Activated CD4-positive, alpha-beta memory T cell treated with anti-CD3 and anti-CD28 coated beads, Interleukin-2, amount 10 ng/mL, durations not matched to agents 7 days and 5 days (primary cell): Measurements from ENCODE around the gene PDLIM5. TPM values are rescaled to one million over a fixed set of nuclear protein-coding genes. Genes with fewer than 3 reads are reported as not detected.
"Not testable (repeated sequence)": the region's sequence is repeated elsewhere in the genome, so short reads cannot be mapped to it uniquely, and the experiment has no call there.

Experiments
- CTCF ChIA-PET: fragments of 350-600 bp; sonication (Branson Sonifier 250); formaldehyde crosslinking; loops from one replicate; lab custom pipeline; 2021; ENCODE audit warnings: antibody characterized with exemption, inconsistent platforms; lab: Charles Lee
- POLR2A ChIA-PET: fragments of 350-600 bp; sonication (Branson Sonifier 250); formaldehyde crosslinking; loops from one replicate; lab custom pipeline; 2021; ENCODE audit warnings: antibody characterized with exemption; lab: Charles Lee
- DNase-seq: peaks from one replicate; pipeline ENCODE4 v3.0.0-alpha.2; 2020
- H3K27ac Mint-ChIP-seq: one replicate; pipeline ENCODE4 v1.8.0; 2021; ENCODE audit warnings: mild to moderate bottlenecking, mixed read lengths
- H3K27me3 Mint-ChIP-seq: one replicate; pipeline ENCODE4 v1.8.0; 2021; ENCODE audit warnings: mixed read lengths
- H3K36me3 Mint-ChIP-seq: one replicate; pipeline ENCODE4 v1.8.0; 2021; ENCODE audit warnings: low read depth, mixed read lengths
- H3K4me1 Mint-ChIP-seq: one replicate; pipeline ENCODE4 v1.8.0; 2021; ENCODE audit warnings: mixed read lengths
- H3K4me3 Mint-ChIP-seq: one replicate; pipeline ENCODE4 v1.8.0; 2021; ENCODE audit warnings: mild to moderate bottlenecking, mixed read lengths
- H3K9me3 Mint-ChIP-seq: one replicate; pipeline ENCODE4 v1.8.0; 2021; ENCODE audit warnings: mixed read lengths
- total RNA-seq, 2 experiments: library from RNA; stranded (reverse); gene quantifications; one replicate each; pipeline ENCODE4 v1.2.3, GENCODE V29; 2021

The PDLIM5 gene
- total RNA-seq, 2 experiments from 2014 or later: 24.0 to 24.9 TPM

- H3K27ac Mint-ChIP-seq, H3K27me3 Mint-ChIP-seq, H3K4me3 Mint-ChIP-seq, DNase-seq, H3K36me3 Mint-ChIP-seq, POLR2A ChIA-PET, H3K9me3 Mint-ChIP-seq, CTCF ChIA-PET, H3K4me1 Mint-ChIP-seq: not testable (repeated sequence)
Measured at GRCh38 chr4:94556047-94556446, 104.3 kb downstream of the PDLIM5 start.

GRCh38 chr4:94557632-94558031, 105.9 kb downstream of the PDLIM5 start:
- H3K27ac Mint-ChIP-seq, H3K4me3 Mint-ChIP-seq, H3K9me3 Mint-ChIP-seq, CTCF ChIA-PET, DNase-seq, H3K4me1 Mint-ChIP-seq, H3K36me3 Mint-ChIP-seq, H3K27me3 Mint-ChIP-seq, POLR2A ChIA-PET: not testable (repeated sequence)

- no peak for DNase-seq
- CTCF ChIA-PET: no interaction called here
- Mint-ChIP-seq H3K27me3 (no peaks in the 10 kb centered on the region), H3K4me1 (peaks cover 5% of the 10 kb centered on the region), H3K27ac (no peak overlapping the region), H3K36me3 (no peaks in the 10 kb centered on the region), H3K4me3 (no peak overlapping the region), H3K9me3 (no peaks in the 10 kb centered on the region)
- POLR2A ChIA-PET: no interaction called here
Measured at GRCh38 chr4:94558392-94558904, 106.7 kb downstream of the PDLIM5 start.

GRCh38 chr4:94559351-94559806, 107.6 kb downstream of the PDLIM5 start:
- DNase-seq: no peak
- Mint-ChIP-seq H3K27ac (no peak overlapping the region), H3K36me3 (no peaks in the 10 kb centered on the region), H3K4me1 (peaks cover 5% of the 10 kb centered on the region), H3K27me3 (no peaks in the 10 kb centered on the region), H3K9me3 (no peaks in the 10 kb centered on the region), H3K4me3 (no peak overlapping the region)
- ChIA-PET CTCF (no interaction called here), POLR2A (no interaction called here)

GRCh38 chr4:94561249-94562024, 109.7 kb downstream of the PDLIM5 start:
- no peaks in the 10 kb centered on the region for H3K36me3 Mint-ChIP-seq
- no peak overlapping the region for H3K4me3 Mint-ChIP-seq
- H3K27me3 Mint-ChIP-seq: no peaks in the 10 kb centered on the region
- peaks cover 5% of the 10 kb centered on the region for H3K4me1 Mint-ChIP-seq
- ChIA-PET POLR2A (no interaction called here), CTCF (no interaction called here)
- no peaks in the 10 kb centered on the region for H3K9me3 Mint-ChIP-seq
- no peak overlapping the region for H3K27ac Mint-ChIP-seq
- DNase-seq: no peak

GRCh38 chr4:94562285-94562684, 110.5 kb downstream of the PDLIM5 start:
- POLR2A ChIA-PET: no interaction called here
- peaks cover 5% of the 10 kb centered on the region for H3K4me1 Mint-ChIP-seq
- no peaks in the 10 kb centered on the region for H3K27me3 Mint-ChIP-seq
- H3K36me3 Mint-ChIP-seq: no peaks in the 10 kb centered on the region
- no peak overlapping the region for H3K27ac Mint-ChIP-seq
- no peaks in the 10 kb centered on the region for H3K9me3 Mint-ChIP-seq
- DNase-seq: no peak
- H3K4me3 Mint-ChIP-seq: no peak overlapping the region
- CTCF ChIA-PET: no interaction called here

- Mint-ChIP-seq H3K9me3 (no peaks in the 10 kb centered on the region), H3K27ac (no peak overlapping the region), H3K4me1 (peaks cover 9% of the 10 kb centered on the region), H3K4me3 (no peak overlapping the region), H3K36me3 (no peaks in the 10 kb centered on the region), H3K27me3 (no peaks in the 10 kb centered on the region)
- DNase-seq: no peak
- ChIA-PET CTCF (no interaction called here), POLR2A (no interaction called here)
Measured at GRCh38 chr4:94564252-94564651, 112.5 kb downstream of the PDLIM5 start.

- Mint-ChIP-seq H3K4me3 (no peak overlapping the region), H3K9me3 (no peaks in the 10 kb centered on the region), H3K36me3 (no peaks in the 10 kb centered on the region), H3K27me3 (no peaks in the 10 kb centered on the region), H3K4me1 (peaks cover 8% of the 10 kb centered on the region), H3K27ac (no peak overlapping the region)
- ChIA-PET POLR2A (no interaction called here), CTCF (interaction anchor here (0.6 kb wide), 1 partner anchor 274 kb away, joined by 3 read pairs; no protein-coding TSS in a partner anchor)
- no peak for DNase-seq
Measured at GRCh38 chr4:94566420-94566819, 114.7 kb downstream of the PDLIM5 start.

GRCh38 chr4:94567811-94568210, 116.1 kb downstream of the PDLIM5 start:
- ChIA-PET POLR2A (no interaction called here), CTCF (no interaction called here)
- Mint-ChIP-seq H3K27ac (no peak overlapping the region), H3K36me3 (no peaks in the 10 kb centered on the region), H3K27me3 (no peaks in the 10 kb centered on the region), H3K9me3 (no peaks in the 10 kb centered on the region), H3K4me1 (peaks cover 4% of the 10 kb centered on the region), H3K4me3 (no peak overlapping the region)
- DNase-seq: no peak

- DNase-seq: no peak
- Mint-ChIP-seq H3K4me1 (peaks cover 4% of the 10 kb centered on the region), H3K4me3 (no peak overlapping the region), H3K27ac (no peak overlapping the region), H3K27me3 (no peaks in the 10 kb centered on the region), H3K9me3 (no peaks in the 10 kb centered on the region), H3K36me3 (no peaks in the 10 kb centered on the region)
- CTCF ChIA-PET: no interaction called here
- POLR2A ChIA-PET: interaction anchor here (0.6 kb wide), 1 partner anchor 109 kb away, joined by 3 read pairs; no protein-coding TSS in a partner anchor
Measured at GRCh38 chr4:94570558-94570957, 118.8 kb downstream of the PDLIM5 start.

GRCh38 chr4:94571298-94571697, 119.6 kb downstream of the PDLIM5 start:
- no peak overlapping the region for H3K4me3 Mint-ChIP-seq
- peaks cover 4% of the 10 kb centered on the region for H3K4me1 Mint-ChIP-seq
- no peaks in the 10 kb centered on the region for H3K9me3 Mint-ChIP-seq
- no peak overlapping the region for H3K27ac Mint-ChIP-seq
- H3K36me3 Mint-ChIP-seq: no peaks in the 10 kb centered on the region
- ChIA-PET CTCF (no interaction called here), POLR2A (interaction anchor here (0.6 kb wide), 1 partner anchor 110 kb away, joined by 3 read pairs; no protein-coding TSS in a partner anchor)
- no peaks in the 10 kb centered on the region for H3K27me3 Mint-ChIP-seq
- no peak for DNase-seq

GRCh38 chr4:94571715-94572114, 120.0 kb downstream of the PDLIM5 start:
- Mint-ChIP-seq H3K9me3 (no peaks in the 10 kb centered on the region), H3K27ac (no peak overlapping the region), H3K36me3 (no peaks in the 10 kb centered on the region), H3K4me1 (peaks cover 4% of the 10 kb centered on the region), H3K27me3 (no peaks in the 10 kb centered on the region), H3K4me3 (no peak overlapping the region)
- DNase-seq: no peak
- ChIA-PET CTCF (no interaction called here), POLR2A (no interaction called here)

- no peaks in the 10 kb centered on the region for H3K27me3 Mint-ChIP-seq
- no peak overlapping the region for H3K27ac Mint-ChIP-seq
- H3K36me3 Mint-ChIP-seq: no peaks in the 10 kb centered on the region
- no peaks in the 10 kb centered on the region for H3K4me1 Mint-ChIP-seq
- no peaks in the 10 kb centered on the region for H3K9me3 Mint-ChIP-seq
- DNase-seq: no peak
- ChIA-PET CTCF (no interaction called here), POLR2A (no interaction called here)
- H3K4me3 Mint-ChIP-seq: no peak overlapping the region
Measured at GRCh38 chr4:94574050-94574449, 122.3 kb downstream of the PDLIM5 start.

- no peak overlapping the region for H3K4me3 Mint-ChIP-seq
- no peak overlapping the region for H3K27ac Mint-ChIP-seq
- H3K9me3 Mint-ChIP-seq: no peaks in the 10 kb centered on the region
- H3K27me3 Mint-ChIP-seq: no peaks in the 10 kb centered on the region
- CTCF ChIA-PET: no interaction called here
- no peaks in the 10 kb centered on the region for H3K4me1 Mint-ChIP-seq
- DNase-seq: no peak
- no peaks in the 10 kb centered on the region for H3K36me3 Mint-ChIP-seq
- POLR2A ChIA-PET: no interaction called here
Measured at GRCh38 chr4:94574616-94575015, 122.9 kb downstream of the PDLIM5 start.
